ENCODE data around the gene KCNRG.

Gene KCNRG

GRCh38 chr13:50069261-50069660, 54.0 kb downstream of the KCNRG start:
- no peak overlapping the region for H3K4me3 ChIP-seq (ENCODE audit: low read length)
- no peak for DNase-seq (ENCODE audit: low read depth, low spot score)

GRCh38 chr13:50070186-50070585, 54.9 kb downstream of the KCNRG start:
- DNase-seq (ENCODE audit: low read depth, low spot score) = no peak
- no peak overlapping the region for H3K4me3 ChIP-seq (ENCODE audit: low read length)

Data from Jurkat, Clone E6-1 (cell line).